Muscle layer of colon (tissue), 2 donors: ENCODE measurements around the gene DOP1B.

Experiments
- H3K27ac ChIP-seq: one replicate; pipeline ENCODE4 v1.7.0; 2013; ENCODE audit warnings: low read depth, mild to moderate bottlenecking, low read length, moderate library complexity
- H3K27me3 ChIP-seq, 2 donors: one replicate each; pipeline ENCODE4 v1.7.0; 2013; ENCODE audit warnings: low read length in 2 of 2, mild to moderate bottlenecking in 2 of 2; ENCODE audit not compliant: insufficient read depth in 2 of 2, control insufficient read depth in 1 of 2
- H3K36me3 ChIP-seq: one replicate; pipeline ENCODE4 v1.7.0; 2013; ENCODE audit warnings: mild to moderate bottlenecking, low read length; ENCODE audit not compliant: insufficient read depth
- H3K4me1 ChIP-seq: one replicate; pipeline ENCODE4 v1.7.0; 2013; ENCODE audit warnings: mild to moderate bottlenecking, low read length; ENCODE audit not compliant: insufficient read depth
- H3K4me3 ChIP-seq, 2 donors: one replicate each; pipeline ENCODE4 v1.7.0; 2013; ENCODE audit warnings: low read length in 2 of 2, low read depth in 1 of 2, mild to moderate bottlenecking in 1 of 2, moderate library complexity in 1 of 2
- H3K9ac ChIP-seq: one replicate; pipeline ENCODE4 v1.7.0; 2013; ENCODE audit warnings: low read length
- H3K9me3 ChIP-seq: one replicate; pipeline ENCODE4 v1.7.0; 2013; ENCODE audit warnings: mild to moderate bottlenecking, low read length
- donor health status: abdominal sarcoma.
- donor health status: Adenocarcinoma of cecum.

Gene DOP1B, protein sequence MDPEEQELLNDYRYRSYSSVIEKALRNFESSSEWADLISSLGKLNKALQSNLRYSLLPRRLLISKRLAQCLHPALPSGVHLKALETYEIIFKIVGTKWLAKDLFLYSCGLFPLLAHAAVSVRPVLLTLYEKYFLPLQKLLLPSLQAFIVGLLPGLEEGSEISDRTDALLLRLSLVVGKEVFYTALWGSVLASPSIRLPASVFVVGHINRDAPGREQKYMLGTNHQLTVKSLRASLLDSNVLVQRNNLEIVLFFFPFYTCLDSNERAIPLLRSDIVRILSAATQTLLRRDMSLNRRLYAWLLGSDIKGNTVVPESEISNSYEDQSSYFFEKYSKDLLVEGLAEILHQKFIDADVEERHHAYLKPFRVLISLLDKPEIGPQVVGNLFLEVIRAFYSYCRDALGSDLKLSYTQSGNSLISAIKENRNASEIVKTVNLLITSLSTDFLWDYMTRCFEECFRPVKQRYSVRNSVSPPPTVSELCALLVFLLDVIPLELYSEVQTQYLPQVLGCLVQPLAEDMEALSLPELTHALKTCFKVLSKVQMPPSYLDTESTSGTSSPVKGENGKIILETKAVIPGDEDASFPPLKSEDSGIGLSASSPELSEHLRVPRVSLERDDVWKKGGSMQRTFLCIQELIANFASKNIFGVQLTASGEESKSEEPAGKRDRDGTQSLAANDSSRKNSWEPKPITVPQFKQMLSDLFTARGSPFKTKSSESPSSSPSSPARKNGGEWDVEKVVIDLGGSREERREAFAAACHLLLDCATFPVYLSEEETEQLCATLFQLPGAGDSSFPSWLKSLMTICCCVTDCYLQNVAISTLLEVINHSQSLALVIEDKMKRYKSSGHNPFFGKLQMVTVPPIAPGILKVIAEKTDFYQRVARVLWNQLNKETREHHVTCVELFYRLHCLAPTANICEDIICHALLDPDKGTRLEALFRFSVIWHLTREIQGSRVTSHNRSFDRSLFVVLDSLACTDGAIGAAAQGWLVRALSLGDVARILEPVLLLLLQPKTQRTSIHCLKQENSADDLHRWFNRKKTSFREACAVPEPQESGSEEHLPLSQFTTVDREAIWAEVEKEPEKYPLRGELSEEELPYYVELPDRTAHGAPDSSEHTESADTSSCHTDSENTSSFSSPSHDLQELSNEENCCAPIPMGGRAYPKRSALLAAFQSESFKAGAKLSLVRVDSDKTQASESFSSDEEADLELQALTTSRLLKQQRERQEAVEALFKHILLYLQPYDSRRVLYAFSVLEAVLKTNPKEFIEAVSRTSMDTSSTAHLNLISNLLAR (N-terminal part only)

DNA sequence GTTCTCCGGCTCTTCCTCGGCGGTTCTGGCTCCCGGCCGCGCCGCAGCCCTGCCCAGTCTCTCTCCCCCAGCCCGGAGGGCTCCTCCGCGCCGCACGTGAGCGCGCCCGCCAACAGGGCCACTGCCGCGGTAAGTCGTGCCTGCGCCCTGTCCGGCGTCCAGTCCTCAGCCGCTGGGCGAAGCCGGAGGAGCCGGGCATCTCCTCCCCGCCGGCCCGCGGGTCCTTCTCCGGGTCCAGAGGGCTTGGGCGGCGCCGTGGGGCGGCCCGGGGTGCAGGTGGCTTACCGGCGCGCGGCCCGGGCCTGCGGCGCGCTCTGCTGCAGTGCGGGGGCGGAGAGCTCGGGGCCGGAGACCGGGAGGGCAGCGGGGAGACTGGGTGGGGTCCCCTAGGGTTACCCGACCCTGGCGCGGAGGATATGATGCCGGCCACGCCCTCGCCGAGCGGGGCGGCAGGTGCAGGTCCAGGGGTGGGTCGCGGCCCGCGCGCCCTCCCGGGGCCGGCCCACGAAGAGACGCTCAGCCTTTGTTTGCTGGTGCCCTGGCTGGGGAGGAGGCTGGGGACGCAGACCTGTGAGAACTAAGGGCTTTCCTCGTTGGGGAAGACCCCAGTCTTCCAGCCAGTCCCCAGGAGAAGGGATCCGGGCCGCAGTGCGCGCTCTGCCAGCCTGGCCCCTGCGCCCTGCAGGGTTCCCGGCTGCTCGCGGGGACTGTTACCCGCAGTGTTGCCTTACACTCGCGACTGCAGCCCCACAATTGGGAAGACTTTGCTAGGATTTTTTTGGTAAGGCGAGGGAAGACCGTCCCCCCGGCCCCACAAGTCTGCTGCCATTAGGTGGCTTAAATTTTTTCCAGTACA is at the start of gene DOP1B:
DOP1B (plus strand) TSS at position 10 of the 856 bp plus-strand sequence. CDS start 7,910 bp downstream, outside the sequence.
- Histone ChIP-seq H3K4me1 (peaks cover 5% of the 10 kb centered on the region), H3K27me3 (no peaks in the 10 kb centered on the region), H3K4me3 (peak within 1 kb of the TSS; percentile 65 to 67), H3K9me3 (no peaks in the 10 kb centered on the region), H3K27ac (peak within 1 kb of the TSS; percentile 64), H3K36me3 (no peaks in the 10 kb centered on the region), H3K9ac (peak within 1 kb of the TSS; percentile 38)

DNA sequence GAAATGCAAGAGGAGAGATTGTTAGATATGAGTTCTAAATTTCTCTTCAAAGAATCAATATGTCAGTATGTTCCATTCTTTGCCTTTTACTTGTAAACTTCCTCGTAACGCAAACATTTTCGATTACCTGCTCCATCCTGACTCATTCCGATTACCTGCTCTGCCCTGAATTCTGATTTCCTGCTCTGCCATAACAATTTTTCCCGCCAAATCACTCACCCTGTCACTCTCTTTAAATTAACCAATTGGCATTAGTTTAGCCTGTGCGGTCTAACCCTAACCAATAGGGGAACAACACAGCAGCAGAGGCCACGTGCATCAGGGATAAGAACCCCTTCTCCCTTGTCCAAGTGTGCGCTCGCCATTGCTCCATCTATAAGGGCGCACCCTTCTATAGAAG is 46.8 kb upstream of the DOP1B start:
- Histone ChIP-seq H3K9me3 (no peaks in the 10 kb centered on the region), H3K4me3 (no peak overlapping the region), H3K36me3 (no peaks in the 10 kb centered on the region), H3K9ac (no peak overlapping the region), H3K27ac (no peak overlapping the region), H3K4me1 (peaks cover 4% of the 10 kb centered on the region), H3K27me3 (no peaks in the 10 kb centered on the region)

DNA sequence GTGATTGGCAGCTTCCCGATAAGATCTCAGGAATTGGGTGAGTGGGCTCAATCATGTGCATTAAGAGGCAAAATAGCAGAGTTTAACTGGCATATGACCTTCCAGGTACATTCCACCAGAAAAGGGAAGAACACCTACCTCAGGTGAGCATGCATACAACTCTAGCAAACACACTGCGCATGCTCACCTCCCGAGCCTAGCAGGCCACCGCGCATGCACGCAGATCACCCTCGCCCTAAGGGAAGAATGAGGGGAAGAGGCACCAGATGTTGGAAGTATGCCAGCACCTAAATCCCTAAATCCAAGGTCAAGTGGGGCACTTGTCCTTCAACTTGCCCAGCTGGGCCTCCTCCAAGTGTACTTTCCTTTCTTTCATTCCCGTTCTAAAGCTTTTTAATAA is 45.4 kb upstream of the DOP1B start:
- Histone ChIP-seq H3K9ac (no peak overlapping the region), H3K4me3 (no peak overlapping the region), H3K4me1 (peaks cover 4% of the 10 kb centered on the region), H3K36me3 (no peaks in the 10 kb centered on the region), H3K27me3 (no peaks in the 10 kb centered on the region), H3K27ac (no peak overlapping the region), H3K9me3 (no peaks in the 10 kb centered on the region)

- no peaks in the 10 kb centered on the region for H3K36me3 ChIP-seq
- H3K4me1 ChIP-seq, result peaks cover 4% of the 10 kb centered on the region
- no peaks in the 10 kb centered on the region for H3K27me3 ChIP-seq
- no peaks in the 10 kb centered on the region for H3K9me3 ChIP-seq
- peak overlapping the region in 1 of 2 donors; percentile 32 for H3K4me3 ChIP-seq
- no peak overlapping the region for H3K9ac ChIP-seq
- H3K27ac ChIP-seq, result no peak overlapping the region
These were observed 42.8 kb upstream of the DOP1B start for GRCh38 chr21:36113647-36114428.

DNA sequence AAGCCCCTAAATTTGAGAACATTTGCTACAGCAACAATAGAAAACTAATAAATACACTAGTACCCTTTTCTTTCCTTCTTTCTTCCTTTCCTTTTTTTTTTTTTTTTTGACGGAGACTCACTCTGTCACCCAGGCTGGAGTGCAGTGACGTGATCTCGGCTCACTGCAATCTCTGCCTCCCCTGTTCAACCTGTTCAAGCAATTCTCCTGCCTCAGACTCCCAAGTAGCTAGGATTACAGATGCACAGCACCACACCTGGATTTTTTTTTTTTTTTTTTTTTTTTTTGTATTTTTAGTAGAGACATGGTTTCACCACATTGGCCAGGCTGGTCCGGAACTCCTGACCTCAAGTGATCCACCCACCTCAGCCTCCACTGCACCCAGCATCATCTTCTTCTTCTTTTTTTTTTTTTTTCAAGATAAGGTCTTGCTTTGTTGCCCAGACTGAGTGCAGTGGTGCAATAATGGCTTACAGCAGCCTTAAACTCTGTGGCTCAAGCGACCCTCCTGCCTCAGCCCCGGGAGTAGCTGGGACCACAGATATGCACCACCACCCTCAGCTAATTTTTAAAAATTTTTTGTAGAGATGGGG is 41.4 kb upstream of the DOP1B start:
- Histone ChIP-seq H3K36me3 (no peaks in the 10 kb centered on the region), H3K27me3 (no peaks in the 10 kb centered on the region), H3K4me1 (peaks cover 4% of the 10 kb centered on the region), H3K4me3 (no peak overlapping the region), H3K27ac (no peak overlapping the region), H3K9ac (no peak overlapping the region), H3K9me3 (no peaks in the 10 kb centered on the region)

DNA sequence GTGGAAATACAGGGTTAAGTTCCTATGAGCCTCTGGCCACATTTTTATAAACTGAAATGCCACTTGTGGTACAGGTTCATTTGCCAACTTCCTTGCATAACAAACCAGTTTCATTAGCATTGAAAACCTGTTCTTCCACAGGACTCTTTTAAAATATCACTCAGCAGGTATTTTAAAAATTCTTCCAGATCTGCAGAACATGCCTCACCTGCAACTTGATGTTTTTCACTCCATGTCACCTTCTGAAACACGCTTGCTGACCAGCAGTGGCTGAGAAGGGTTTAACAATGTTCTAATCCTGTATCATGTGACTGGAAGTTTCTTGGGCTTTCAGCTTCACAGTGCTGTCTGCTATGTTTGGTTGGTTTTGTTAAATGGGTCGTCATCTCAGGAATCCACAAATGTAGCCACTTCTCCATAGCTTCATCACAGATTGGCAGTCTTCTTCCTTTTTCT is 39.3 kb upstream of the DOP1B start:
- Histone ChIP-seq H3K27ac (no peak overlapping the region), H3K36me3 (no peaks in the 10 kb centered on the region), H3K4me1 (peaks cover 4% of the 10 kb centered on the region), H3K27me3 (no peaks in the 10 kb centered on the region), H3K4me3 (no peak overlapping the region), H3K9ac (no peak overlapping the region), H3K9me3 (no peaks in the 10 kb centered on the region)

DNA sequence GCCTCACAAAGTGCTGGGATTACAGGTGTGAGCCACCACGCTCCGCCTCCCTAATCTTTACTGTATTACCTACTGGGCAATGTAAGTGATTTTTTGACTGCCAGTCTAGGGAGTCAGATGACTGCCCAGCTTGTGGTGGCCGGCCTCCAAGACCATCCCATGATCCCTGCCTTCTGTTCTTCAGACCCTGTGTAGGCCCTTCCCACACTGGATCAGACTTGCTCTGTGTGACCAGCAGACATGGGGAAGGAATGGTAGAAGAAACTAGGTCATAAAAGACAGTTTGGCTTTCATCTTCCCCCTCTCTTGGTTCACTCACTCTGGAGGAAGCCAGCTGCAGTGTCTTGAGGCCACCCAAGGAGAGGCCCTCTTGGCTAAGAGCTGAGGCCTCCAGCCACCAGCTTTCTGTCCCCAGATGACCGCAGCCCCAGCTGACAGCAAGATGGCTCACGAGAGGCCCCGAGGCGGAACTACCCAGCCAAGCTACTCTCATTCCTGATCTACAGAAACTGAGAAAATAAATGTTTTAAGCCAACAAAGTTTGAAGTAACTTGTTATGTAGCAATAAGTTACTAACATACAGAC is 36.2 kb upstream of the DOP1B start:
- no peaks in the 10 kb centered on the region for H3K27me3 ChIP-seq
- H3K9ac ChIP-seq, result no peak overlapping the region
- H3K4me1 ChIP-seq, result no peaks in the 10 kb centered on the region
- no peaks in the 10 kb centered on the region for H3K9me3 ChIP-seq
- no peak overlapping the region for H3K4me3 ChIP-seq
- no peaks in the 10 kb centered on the region for H3K36me3 ChIP-seq
- no peak overlapping the region for H3K27ac ChIP-seq

DNA sequence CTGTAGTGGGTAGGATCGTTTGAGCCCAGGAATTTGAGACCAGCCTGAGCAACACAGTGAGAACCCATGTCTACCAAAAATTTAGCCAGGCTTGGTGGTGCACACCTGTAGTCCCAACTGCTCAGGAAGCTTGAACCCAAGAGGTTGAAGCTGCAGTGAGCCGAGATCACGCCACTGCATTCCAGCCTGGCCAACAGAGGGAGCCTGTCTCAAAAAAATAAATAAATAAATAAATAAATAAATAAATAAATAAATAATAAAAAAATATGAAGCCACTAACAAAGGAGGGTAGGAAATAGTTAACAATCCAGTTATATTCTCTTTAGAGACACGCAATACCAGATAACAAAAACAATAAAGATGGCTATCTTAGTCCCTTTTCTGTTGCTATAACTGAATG is 33.6 kb upstream of the DOP1B start:
- H3K4me3 ChIP-seq, result no peak overlapping the region
- H3K9me3 ChIP-seq, result no peaks in the 10 kb centered on the region
- H3K36me3 ChIP-seq, result no peaks in the 10 kb centered on the region
- H3K4me1 ChIP-seq, result peaks cover 6% of the 10 kb centered on the region
- no peak overlapping the region for H3K27ac ChIP-seq
- no peaks in the 10 kb centered on the region for H3K27me3 ChIP-seq
- no peak overlapping the region for H3K9ac ChIP-seq

DNA sequence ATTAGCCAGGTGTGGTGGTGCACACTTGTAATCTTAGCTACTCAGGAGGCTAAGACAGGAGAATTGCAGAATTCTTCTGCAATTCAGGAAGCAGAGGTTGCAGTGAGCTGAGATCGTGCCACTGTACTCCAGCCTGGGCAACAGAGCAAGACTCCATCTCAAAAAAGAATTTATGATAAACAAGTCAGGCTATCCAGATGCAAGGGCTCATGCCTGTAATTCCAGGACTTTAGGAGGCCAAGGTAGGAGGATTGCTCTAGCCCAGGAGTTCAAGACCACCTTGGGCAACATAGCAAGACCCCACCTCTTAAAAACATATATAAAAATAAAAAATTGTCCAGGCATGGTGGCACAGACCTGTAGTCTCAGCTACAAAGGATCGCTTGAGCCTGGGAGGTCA is 32.2 kb upstream of the DOP1B start:
- Histone ChIP-seq H3K9ac (no peak overlapping the region), H3K4me3 (no peak overlapping the region), H3K4me1 (peaks cover 9% of the 10 kb centered on the region), H3K9me3 (no peaks in the 10 kb centered on the region), H3K27ac (no peak overlapping the region), H3K36me3 (no peaks in the 10 kb centered on the region), H3K27me3 (no peaks in the 10 kb centered on the region)
